ENCODE measurements around the gene ELOB. TPM values are rescaled to one million over a fixed set of nuclear protein-coding genes. Genes with fewer than 3 reads are reported as not detected.
A peak's percentile ranks its signal among the peaks of the same experiment; 100 is the strongest.

Gene ELOB
- total and polyA plus RNA-seq, 10 of the 15 experiments (the other 5 are each of a cell fraction or from before 2014, with no cell fraction given) = 86.9 to 823 (median 263) TPM

DNA sequence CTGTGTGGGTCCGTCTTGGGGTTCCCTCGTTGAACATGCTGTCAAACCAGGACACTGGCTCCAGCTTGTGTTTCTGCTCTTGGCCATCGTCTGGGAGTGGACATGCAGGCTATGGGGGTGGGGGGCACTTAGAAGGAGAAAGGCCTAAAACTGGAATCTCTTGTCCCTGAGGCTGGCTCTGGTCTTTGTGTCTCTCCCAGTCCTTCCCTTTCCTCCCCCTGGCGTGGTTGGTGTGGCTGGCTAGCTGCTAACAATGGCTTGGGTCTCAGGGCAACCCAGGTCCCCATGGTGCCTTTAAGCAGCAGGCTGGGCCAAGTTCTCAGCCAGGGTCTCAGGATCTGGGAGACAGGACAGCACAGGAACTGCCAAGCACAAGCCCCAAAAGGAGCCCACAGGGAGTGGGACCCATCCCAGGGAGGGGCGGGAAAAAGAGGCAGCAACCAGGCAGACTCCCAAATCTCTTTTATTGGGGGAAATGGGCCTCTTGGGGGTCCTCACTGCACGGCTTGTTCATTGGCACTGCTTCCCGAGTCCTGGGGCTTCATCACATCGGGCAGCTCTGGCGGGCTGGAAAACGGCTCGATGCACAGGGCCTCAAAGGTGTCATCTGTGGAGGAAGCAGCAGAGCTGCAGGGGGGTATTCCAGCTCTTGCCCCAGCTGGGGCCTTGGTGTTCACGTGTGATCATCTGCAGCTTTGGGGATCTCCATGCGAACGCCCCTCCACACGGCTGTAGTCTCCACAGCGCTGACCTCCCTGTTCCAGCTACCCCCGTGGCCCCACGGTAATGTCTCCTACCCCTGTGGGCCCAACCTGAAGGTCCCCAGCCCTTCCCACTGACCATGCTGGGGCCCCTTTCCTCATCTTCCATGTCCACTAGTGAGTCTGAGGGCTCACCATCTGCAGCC is 5.3 kb downstream of the ELOB start (continued):
- TF ChIP-seq NFYA (IDR thresholded peaks at IDR 0.05; ENCODE audit: borderline replicate concordance, low read depth, low read length) (no peak), SIX5 (IDR thresholded peaks at IDR 0.05; ENCODE audit: low read depth, low read length, severe bottlenecking) (no peak), TCF7 (IDR thresholded peaks at IDR 0.05; ENCODE audit: borderline replicate concordance) (no peak), ZBED1 (IDR thresholded peaks at IDR 0.05; ENCODE audit: borderline replicate concordance) (peak; percentile 36; the same call in 1 of the 2 replicates), POLR2AphosphoS5 (IDR thresholded peaks at IDR 0.05; ENCODE audit: low read length) (peak; percentile 52), KAT2A (conservative IDR thresholded peaks at IDR 0.05; ENCODE audit: control insufficient read depth, low read depth, low read length) (no peak), CBX5 (IDR thresholded peaks at IDR 0.05; ENCODE audit: low read depth) (no peak), GABPA (IDR thresholded peaks at IDR 0.05; ENCODE audit: low read depth) (no peak), CHD2 (IDR thresholded peaks at IDR 0.05; ENCODE audit: borderline replicate concordance, low read depth, low read length) (no peak), CHD1 (IDR thresholded peaks at IDR 0.05; ENCODE audit: low read depth, low read length) (no peak), ZNF384 (IDR thresholded peaks at IDR 0.05; ENCODE audit: borderline replicate concordance, low read depth, low read length) (no peak), NR2C1 (IDR thresholded peaks at IDR 0.05) (no peak), MYB (IDR thresholded peaks at IDR 0.05; ENCODE audit: borderline replicate concordance, low read depth, low read length) (no peak), TBL1XR1 (IDR thresholded peaks at IDR 0.05; ENCODE audit: low read depth, low read length) (no peak), BACH1 (IDR thresholded peaks at IDR 0.05; ENCODE audit: borderline replicate concordance) (0 out of 2 replicates have a peak, but pooled peaks have one; percentile 26), SREBF1 (IDR thresholded peaks at IDR 0.05; ENCODE audit: low read length) (no peak), STAT1 (conservative IDR thresholded peaks at IDR 0.05) (no peak), LARP7 (IDR thresholded peaks at IDR 0.05) (no peak), HDAC6 (IDR thresholded peaks at IDR 0.05; ENCODE audit: unreplicated experiment) (no peak), ZSCAN29 (IDR thresholded peaks at IDR 0.05) (no peak), MYC (IDR thresholded peaks at IDR 0.05; ENCODE audit: insufficient read depth, insufficient read length, insufficient replicate concordance, low read length, severe bottlenecking) (no peak)
- TF ChIP-seq, protein P1, sequence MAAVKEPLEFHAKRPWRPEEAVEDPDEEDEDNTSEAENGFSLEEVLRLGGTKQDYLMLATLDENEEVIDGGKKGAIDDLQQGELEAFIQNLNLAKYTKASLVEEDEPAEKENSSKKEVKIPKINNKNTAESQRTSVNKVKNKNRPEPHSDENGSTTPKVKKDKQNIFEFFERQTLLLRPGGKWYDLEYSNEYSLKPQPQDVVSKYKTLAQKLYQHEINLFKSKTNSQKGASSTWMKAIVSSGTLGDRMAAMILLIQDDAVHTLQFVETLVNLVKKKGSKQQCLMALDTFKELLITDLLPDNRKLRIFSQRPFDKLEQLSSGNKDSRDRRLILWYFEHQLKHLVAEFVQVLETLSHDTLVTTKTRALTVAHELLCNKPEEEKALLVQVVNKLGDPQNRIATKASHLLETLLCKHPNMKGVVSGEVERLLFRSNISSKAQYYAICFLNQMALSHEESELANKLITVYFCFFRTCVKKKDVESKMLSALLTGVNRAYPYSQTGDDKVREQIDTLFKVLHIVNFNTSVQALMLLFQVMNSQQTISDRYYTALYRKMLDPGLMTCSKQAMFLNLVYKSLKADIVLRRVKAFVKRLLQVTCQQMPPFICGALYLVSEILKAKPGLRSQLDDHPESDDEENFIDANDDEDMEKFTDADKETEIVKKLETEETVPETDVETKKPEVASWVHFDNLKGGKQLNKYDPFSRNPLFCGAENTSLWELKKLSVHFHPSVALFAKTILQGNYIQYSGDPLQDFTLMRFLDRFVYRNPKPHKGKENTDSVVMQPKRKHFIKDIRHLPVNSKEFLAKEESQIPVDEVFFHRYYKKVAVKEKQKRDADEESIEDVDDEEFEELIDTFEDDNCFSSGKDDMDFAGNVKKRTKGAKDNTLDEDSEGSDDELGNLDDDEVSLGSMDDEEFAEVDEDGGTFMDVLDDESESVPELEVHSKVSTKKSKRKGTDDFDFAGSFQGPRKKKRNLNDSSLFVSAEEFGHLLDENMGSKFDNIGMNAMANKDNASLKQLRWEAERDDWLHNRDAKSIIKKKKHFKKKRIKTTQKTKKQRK (IDR thresholded peaks at IDR 0.05; ENCODE audit: low read depth, low read length) = no peak
- TF ChIP-seq, protein P2, sequence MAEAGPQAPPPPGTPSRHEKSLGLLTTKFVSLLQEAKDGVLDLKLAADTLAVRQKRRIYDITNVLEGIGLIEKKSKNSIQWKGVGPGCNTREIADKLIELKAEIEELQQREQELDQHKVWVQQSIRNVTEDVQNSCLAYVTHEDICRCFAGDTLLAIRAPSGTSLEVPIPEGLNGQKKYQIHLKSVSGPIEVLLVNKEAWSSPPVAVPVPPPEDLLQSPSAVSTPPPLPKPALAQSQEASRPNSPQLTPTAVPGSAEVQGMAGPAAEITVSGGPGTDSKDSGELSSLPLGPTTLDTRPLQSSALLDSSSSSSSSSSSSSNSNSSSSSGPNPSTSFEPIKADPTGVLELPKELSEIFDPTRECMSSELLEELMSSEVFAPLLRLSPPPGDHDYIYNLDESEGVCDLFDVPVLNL (IDR thresholded peaks at IDR 0.05; ENCODE audit: low read depth, low read length) = no peak
- TF ChIP-seq, protein P3, sequence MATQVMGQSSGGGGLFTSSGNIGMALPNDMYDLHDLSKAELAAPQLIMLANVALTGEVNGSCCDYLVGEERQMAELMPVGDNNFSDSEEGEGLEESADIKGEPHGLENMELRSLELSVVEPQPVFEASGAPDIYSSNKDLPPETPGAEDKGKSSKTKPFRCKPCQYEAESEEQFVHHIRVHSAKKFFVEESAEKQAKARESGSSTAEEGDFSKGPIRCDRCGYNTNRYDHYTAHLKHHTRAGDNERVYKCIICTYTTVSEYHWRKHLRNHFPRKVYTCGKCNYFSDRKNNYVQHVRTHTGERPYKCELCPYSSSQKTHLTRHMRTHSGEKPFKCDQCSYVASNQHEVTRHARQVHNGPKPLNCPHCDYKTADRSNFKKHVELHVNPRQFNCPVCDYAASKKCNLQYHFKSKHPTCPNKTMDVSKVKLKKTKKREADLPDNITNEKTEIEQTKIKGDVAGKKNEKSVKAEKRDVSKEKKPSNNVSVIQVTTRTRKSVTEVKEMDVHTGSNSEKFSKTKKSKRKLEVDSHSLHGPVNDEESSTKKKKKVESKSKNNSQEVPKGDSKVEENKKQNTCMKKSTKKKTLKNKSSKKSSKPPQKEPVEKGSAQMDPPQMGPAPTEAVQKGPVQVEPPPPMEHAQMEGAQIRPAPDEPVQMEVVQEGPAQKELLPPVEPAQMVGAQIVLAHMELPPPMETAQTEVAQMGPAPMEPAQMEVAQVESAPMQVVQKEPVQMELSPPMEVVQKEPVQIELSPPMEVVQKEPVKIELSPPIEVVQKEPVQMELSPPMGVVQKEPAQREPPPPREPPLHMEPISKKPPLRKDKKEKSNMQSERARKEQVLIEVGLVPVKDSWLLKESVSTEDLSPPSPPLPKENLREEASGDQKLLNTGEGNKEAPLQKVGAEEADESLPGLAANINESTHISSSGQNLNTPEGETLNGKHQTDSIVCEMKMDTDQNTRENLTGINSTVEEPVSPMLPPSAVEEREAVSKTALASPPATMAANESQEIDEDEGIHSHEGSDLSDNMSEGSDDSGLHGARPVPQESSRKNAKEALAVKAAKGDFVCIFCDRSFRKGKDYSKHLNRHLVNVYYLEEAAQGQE (IDR thresholded peaks at IDR 0.05; ENCODE audit: low read depth, low read length) = no peak
